Aorta (tissue), 5 donors: ENCODE data around the gene BLOC1S2. TPM values are rescaled to one million over a fixed set of nuclear protein-coding genes. Genes with fewer than 3 reads are reported as not detected.
"Not testable (repeated sequence)": the region's sequence is repeated elsewhere in the genome, so short reads cannot be mapped to it uniquely, and the experiment has no call there.

ENCODE experiments used
- ATAC-seq: fragments of 200-7000 bp; cut with Tn5 transposase; one replicate; pipeline ENCODE4 v1.9.1; 2022; ENCODE audit warnings: moderate library complexity; ENCODE audit not compliant: low FRiP score
- DNase-seq, 2 donors: peaks; one replicate each; pipeline ENCODE4 v3.0.0-alpha.2; 2020
- H3K27ac ChIP-seq, 2 donors: one replicate each; pipeline ENCODE4 v1.5.1; 2013; ENCODE audit warnings: low read length in 2 of 2, mild to moderate bottlenecking in 2 of 2, moderate library complexity in 2 of 2, control low read depth in 1 of 2, inconsistent platforms in 1 of 2, low read depth in 1 of 2
- H3K27me3 ChIP-seq, 2 donors: one replicate each; pipeline ENCODE4 v1.6.1; 2013; ENCODE audit warnings: control low read depth in 1 of 2, low read length in 1 of 2, mild to moderate bottlenecking in 1 of 2, moderate library complexity in 1 of 2; ENCODE audit not compliant: insufficient read depth in 2 of 2, control insufficient read depth in 1 of 2
- H3K36me3 ChIP-seq, 2 donors: one replicate each; pipeline ENCODE4 v1.6.1; 2013; ENCODE audit warnings: control low read depth in 1 of 2, low read length in 1 of 2, mild to moderate bottlenecking in 1 of 2; ENCODE audit not compliant: insufficient read depth in 2 of 2, control insufficient read depth in 1 of 2
- H3K4me1 ChIP-seq, 2 donors: one replicate each; pipeline ENCODE4 v1.6.1; 2013; ENCODE audit warnings: low read length in 2 of 2, control low read depth in 1 of 2, mild to moderate bottlenecking in 1 of 2, moderate library complexity in 1 of 2; ENCODE audit not compliant: insufficient read depth in 2 of 2, control insufficient read depth in 1 of 2
- H3K4me3 ChIP-seq, 2 donors: one replicate each; pipeline ENCODE4 v1.5.1; 2013; ENCODE audit warnings: low read length in 2 of 2, control low read depth in 1 of 2, mild to moderate bottlenecking in 1 of 2
- H3K9me3 ChIP-seq: one replicate; pipeline ENCODE4 v1.6.1; 2013; ENCODE audit warnings: mild to moderate bottlenecking, low read length; ENCODE audit not compliant: control insufficient read depth
- WGBS, 2 donors: extraction: QIAGEN DNeasy Blood & Tissue Kit; methylation state at CpG; one replicate each; pipeline ENCODE4 v1.1.7; 2013; 5-methylcytosine and 5-hydroxymethylcytosine counted together
- intact Hi-C, 2 donors: fragments of 100-400 bp; cut with DNase I; formaldehyde crosslinking; loops; one replicate each; pipeline versions ENCODE4 v1.14.2 to v1.15.0; 2022
- polyA plus RNA-seq, 2 donors: library from polyadenylated mRNA; stranded (reverse); fragments of 200-250 nt; gene quantifications; one replicate each; pipeline ENCODE4 v1.2.3, GENCODE V29; 2013
- total RNA-seq, 2 donors: library from RNA; stranded (reverse); fragmentation: NEBNext Ultra II Directional; extraction: Animal tissue kit (Norgen Biotek cat#: 25700); gene quantifications; one replicate each; pipeline ENCODE4 v1.2.1, GENCODE V29; 2021
- donor health status: healthy with polysubstance abuse.
- donor health status: Bipolar disorder and iron deficiency.
- donor health status: DM: no; HTN: no; CAD: no.
- donor health status: DM: no; HTN: no; CAD: no.
- donor health status: DM: yes; HTN: yes; CAD: no.

Gene BLOC1S2
- total and polyA plus RNA-seq, 4 donors: 21.9 to 58.4 (median 28.5) TPM

DNA sequence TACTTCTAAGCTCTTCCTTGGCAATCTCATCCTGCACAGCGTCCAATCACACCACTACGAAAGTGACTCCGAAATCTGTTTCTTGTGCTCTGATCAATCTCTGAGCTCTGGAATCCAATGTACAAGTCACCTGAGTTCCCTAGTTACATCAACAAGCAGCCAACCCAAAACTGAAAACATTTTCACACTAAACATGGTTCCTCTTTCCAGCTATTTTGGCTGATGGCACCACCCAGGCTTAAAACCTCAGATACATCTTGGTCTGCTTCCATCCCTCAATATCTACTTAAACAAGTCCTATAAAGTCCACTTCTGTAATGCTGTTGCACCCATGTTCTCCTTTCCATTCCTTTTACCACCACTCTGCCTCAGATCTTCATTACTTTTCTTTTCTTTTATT lies 3.6 kb downstream of the BLOC1S2 start:
- H3K9me3 ChIP-seq: no peaks in the 10 kb centered on the region
- ATAC-seq (no peak), DNase-seq (no peak)
- no peak overlapping the region for H3K4me3 ChIP-seq
- intact Hi-C loops: no loop called here
- H3K27ac ChIP-seq: no peak overlapping the region
- peaks cover 0 to 2% of the 10 kb centered on the region in 2 donors for H3K36me3 ChIP-seq
- H3K4me1 ChIP-seq: no peaks in the 10 kb centered on the region
- 92 to 95% methylated on average over 3 of the region's 3 CpGs for WGBS, 2 donors
- no peaks in the 10 kb centered on the region for H3K27me3 ChIP-seq

DNA sequence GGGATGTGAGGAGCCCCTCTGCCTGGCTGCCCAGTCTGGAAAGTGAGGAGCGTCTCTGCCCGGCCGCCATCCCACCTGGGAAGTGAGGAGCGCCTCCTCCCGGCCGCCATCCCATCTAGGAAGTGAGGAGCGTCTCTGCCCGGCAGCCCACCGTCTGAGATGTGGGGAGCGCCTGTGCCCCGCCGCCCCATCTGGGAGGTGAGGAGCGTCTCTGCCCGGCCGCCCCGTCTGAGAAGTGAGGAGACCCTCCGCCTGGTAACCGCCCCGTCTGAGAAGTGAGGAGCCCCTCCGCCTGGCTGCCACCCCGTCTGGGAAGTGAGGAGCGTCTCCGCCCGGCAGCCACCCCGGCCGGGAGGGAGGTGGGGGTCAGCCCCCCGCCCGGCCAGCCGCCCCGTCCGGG lies 9.5 kb downstream of the BLOC1S2 start:
- H3K4me3 ChIP-seq, intact Hi-C loops, H3K9me3 ChIP-seq, H3K4me1 ChIP-seq, H3K36me3 ChIP-seq, ATAC-seq, H3K27me3 ChIP-seq, H3K27ac ChIP-seq, DNase-seq: not testable (repeated sequence)
- 87 to 89% methylated on average over 17 to 26 of the region's 31 CpGs for WGBS, 2 donors

DNA sequence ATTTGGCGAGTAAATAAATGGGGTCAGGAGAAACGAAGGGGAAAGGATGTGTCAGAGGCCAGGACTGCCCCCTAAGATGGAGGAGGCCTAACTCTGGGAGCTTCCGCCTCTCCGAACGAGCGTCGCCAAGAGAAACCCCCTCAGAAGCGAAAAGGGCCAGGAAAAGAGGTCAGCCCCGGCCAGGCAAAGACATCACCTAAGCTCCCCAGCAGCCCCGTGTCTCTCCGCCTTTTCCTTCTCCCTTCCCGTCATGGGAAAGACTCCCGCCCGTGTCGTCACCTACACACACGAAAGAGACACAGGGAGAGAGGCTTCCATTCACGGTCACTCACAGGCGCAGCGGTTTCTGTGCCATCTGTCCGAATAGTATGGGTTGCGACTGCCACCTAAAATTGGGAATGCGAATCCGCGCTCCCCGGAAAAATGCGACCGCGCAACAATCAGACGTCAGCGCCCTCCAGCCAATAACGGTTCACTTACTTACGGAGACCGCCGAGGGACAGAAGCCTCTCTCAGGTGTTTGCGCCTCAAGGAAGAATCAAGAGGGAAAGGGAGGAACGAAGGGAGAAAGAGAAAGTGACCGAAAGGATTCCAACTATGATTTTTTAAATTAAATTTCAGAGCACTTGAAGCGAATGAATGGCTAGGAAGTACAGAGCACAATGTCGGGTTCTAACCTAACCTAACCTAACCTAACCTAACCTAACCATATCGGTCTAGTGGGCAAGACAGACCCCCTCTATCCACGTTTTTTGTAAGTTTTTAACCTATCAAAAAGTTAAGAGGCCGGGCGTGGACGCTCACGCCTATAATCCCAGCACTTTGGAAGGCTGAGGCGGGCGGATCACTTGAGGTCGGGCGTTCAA lies 19.0 kb downstream of the BLOC1S2 start, which contains the start of gene CWF19L1:
Gene CWF19L1, minus strand, starts transcription at position 400 of the 866 bp plus-strand sequence. Its CDS starts 45 bp downstream, at position 355.
- H3K4me1 ChIP-seq: no peaks in the 10 kb centered on the region
- no peaks in the 10 kb centered on the region for H3K36me3 ChIP-seq
- intact Hi-C loops: loop anchor here in 1 of 2 donors (2.0 kb wide), 1 partner anchor 21 kb away; no protein-coding TSS in a partner anchor
- WGBS, 2 donors: 3% methylated on average over 45 to 49 of the region's 49 CpGs
- DNase-seq (peak; percentile 91 to 95), ATAC-seq (peak; percentile 94)
- H3K27me3 ChIP-seq: no peaks in the 10 kb centered on the region
- H3K9me3 ChIP-seq: no peaks in the 10 kb centered on the region
- peak within 1 kb of the TSS; percentile 69 to 96 for H3K4me3 ChIP-seq
- peak within 1 kb of the TSS in 1 of 2 donors; percentile 70 for H3K27ac ChIP-seq

DNA sequence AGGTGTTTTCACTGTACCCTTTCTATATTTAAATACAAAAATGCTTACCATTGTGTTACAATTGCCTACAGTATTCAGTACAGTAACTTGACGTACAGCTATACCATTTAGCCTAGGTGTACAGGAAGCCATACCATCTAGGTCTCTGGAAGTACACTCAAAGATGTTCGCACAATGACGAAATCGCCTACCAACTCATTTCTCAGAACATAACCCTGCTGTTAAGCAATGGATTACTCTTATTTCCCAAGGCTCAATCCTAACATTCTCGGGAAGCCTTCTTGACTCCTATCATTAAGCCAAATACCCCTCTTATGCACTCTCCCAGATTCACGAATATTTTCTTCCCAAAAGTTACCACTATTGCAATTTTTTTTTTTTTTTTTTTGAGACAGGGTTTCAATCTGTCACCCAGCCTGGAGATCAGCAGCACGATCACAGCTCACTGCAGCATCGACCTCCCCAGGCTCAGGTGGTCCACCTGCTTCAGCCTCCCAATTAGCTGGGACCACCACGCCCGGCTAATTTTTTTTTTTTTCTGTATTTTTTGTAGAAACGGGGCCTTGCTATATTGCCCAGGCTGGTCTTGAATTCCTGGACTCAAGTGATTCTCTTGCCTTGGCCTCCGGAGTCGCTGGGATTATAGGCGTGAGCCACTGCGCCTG lies 20.5 kb downstream of the BLOC1S2 start:
- no peak overlapping the region for H3K4me3 ChIP-seq
- 92% methylated on average over 15 of the region's 15 CpGs for WGBS, 2 donors
- intact Hi-C loops: loop anchor here in 1 of 2 donors (2.0 kb wide), 1 partner anchor 23 kb away; no protein-coding TSS in a partner anchor

DNA sequence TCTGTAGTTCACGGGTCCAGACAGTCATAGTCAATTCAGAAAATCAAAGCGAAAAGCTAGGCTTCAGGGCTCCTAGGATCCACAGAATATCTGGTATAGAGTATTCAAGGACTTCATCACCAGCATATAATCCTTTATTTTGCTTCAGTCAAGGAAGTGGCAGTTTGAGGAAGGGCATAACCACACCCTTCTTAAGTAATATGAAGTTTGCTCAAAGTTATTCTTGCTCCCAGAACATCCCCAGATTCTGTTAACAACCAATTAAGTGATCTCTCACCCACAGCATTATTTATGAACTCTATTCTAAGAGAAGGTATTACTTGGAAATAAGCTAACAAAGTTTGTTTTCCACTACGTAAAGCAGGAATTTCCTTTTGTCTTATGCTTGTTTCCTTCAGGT lies 32.3 kb downstream of the BLOC1S2 start:
- H3K9me3 ChIP-seq: no peaks in the 10 kb centered on the region
- no peak overlapping the region for H3K4me3 ChIP-seq
- WGBS, 2 donors: 93 to 94% methylated on average over 3 of the region's 3 CpGs
- intact Hi-C loops: no loop called here
- ATAC-seq (no peak), DNase-seq (no peak)
- H3K4me1 ChIP-seq: no peaks in the 10 kb centered on the region
- H3K27ac ChIP-seq: no peak overlapping the region
- H3K36me3 ChIP-seq: peaks cover 2 to 5% of the 10 kb centered on the region in 2 donors
- no peaks in the 10 kb centered on the region for H3K27me3 ChIP-seq

More for the DNA sequence above, 20.5 kb downstream of the BLOC1S2 start:
- DNase-seq (no peak), ATAC-seq (no peak)
- Histone ChIP-seq H3K27me3 (no peaks in the 10 kb centered on the region), H3K27ac (no peak overlapping the region), H3K9me3 (no peaks in the 10 kb centered on the region), H3K36me3 (no peaks in the 10 kb centered on the region), H3K4me1 (no peaks in the 10 kb centered on the region)

DNA sequence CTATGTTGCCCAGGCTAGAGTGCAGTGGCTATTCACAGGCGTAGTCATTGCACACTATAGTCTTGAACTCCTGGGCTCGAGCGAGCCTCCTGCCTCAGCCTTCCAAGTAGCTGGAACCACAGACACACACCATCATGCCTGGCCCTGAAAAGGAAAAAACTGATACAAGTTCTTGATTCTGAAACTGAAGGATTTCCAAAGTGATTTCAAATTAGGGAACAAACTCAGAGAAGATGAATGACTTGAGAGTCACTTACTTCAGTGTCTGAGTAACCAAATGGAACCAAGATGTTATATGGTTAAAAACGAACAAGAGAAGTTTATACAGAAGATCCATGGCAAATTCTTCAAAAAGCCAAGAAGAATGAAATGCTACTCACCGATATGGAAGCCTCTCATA lies 33.4 kb downstream of the BLOC1S2 start:
- intact Hi-C loops: no loop called here
- H3K27me3 ChIP-seq: no peaks in the 10 kb centered on the region
- peaks cover 2 to 5% of the 10 kb centered on the region in 2 donors for H3K36me3 ChIP-seq
- H3K4me3 ChIP-seq: no peak overlapping the region
- no peak overlapping the region for H3K27ac ChIP-seq
- no peaks in the 10 kb centered on the region for H3K9me3 ChIP-seq
- DNase-seq: no peak
- H3K4me1 ChIP-seq: no peaks in the 10 kb centered on the region
- ATAC-seq: no peak
- WGBS, 2 donors: 92 to 94% methylated on average over 5 of the region's 5 CpGs

DNA sequence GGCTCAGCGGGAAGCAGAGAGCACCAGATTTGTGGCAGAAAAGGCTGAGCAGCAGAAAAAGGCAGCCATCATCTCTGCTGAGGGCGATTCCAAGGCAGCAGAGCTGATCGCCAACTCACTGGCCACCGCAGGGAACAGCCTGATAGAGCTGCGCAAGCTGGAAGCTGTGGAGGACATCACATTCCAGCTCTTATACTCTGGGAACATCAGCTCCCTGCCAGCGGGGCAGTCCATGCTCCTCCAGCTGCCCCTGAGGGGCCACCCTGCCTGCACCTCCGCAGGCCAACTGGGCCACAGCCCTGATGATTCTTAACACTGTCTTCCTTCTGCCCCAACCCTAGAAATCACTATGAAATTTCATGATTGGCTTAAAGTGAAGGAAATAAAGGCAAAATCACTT lies 37.7 kb downstream of the BLOC1S2 start:
- H3K4me3 ChIP-seq: no peak overlapping the region
- H3K36me3 ChIP-seq: peaks cover 2% of the 10 kb centered on the region in 2 donors
- DNase-seq (no peak), ATAC-seq (no peak)
- H3K27ac ChIP-seq: no peak overlapping the region
- intact Hi-C loops: no loop called here
- 94 to 96% methylated on average over 7 of the region's 7 CpGs for WGBS, 2 donors
- H3K4me1 ChIP-seq: no peaks in the 10 kb centered on the region
- H3K27me3 ChIP-seq: no peaks in the 10 kb centered on the region
- H3K9me3 ChIP-seq: no peaks in the 10 kb centered on the region

DNA sequence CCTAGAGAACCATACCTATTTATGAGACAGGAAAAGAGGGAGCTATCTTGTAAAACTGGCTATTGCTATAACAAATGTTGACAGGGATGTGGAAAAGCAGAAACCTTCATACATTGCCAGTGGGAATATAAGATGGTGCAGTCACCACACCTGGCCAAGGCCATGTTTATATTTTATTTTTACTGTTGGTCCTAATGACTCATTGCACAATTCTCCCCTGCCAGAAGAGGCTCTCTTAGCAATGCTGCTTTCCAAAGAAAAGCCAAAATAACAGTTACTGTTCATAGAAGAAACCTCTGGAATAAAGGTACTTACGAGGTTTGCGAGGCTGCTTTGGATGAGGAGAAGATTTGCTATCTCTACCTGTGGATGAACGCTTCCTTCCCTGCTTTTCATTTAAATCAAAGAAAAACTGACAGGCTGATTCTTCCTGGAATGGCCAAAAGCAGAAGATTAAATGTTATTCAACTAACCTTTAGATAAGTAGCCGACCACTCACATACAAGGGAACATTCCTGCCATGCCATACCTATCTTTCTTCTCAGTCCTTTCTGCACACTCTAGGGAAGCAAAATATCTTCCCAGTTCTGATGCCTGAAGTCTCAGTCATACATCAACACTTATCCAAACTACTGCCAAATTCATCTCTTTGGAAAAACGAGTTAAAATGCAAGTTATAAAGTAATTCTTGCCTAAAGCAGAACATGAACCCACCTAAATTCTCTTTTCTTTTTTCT lies 40.8 kb downstream of the BLOC1S2 start:
- WGBS, 2 donors: 74 to 76% methylated on average over 5 of the region's 5 CpGs
- no peaks in the 10 kb centered on the region for H3K27me3 ChIP-seq
- no peak overlapping the region for H3K4me3 ChIP-seq
- H3K27ac ChIP-seq: no peak overlapping the region
- ATAC-seq (no peak), DNase-seq (no peak)
- H3K36me3 ChIP-seq: peaks cover 5 to 8% of the 10 kb centered on the region in 2 donors
- no peaks in the 10 kb centered on the region for H3K9me3 ChIP-seq
- intact Hi-C loops: no loop called here
- no peaks in the 10 kb centered on the region for H3K4me1 ChIP-seq
